Osteocyte (in vitro differentiated cells): ENCODE measurements around the gene CD8B2. TPM values are rescaled to one million over a fixed set of nuclear protein-coding genes. Genes with fewer than 3 reads are reported as not detected.

ENCODE experiments used
- DNase-seq: peaks from one replicate; pipeline ENCODE4 v3.0.0; 2021; ENCODE audit warnings: mixed read lengths; ENCODE audit not compliant: unreplicated experiment; ENCODE audit errors: extremely low spot score
- H3K27ac Mint-ChIP-seq: one replicate; pipeline ENCODE4 v1.8.0; 2021; ENCODE audit warnings: mild to moderate bottlenecking, mixed read lengths; ENCODE audit not compliant: unreplicated experiment
- H3K27me3 Mint-ChIP-seq: one replicate; pipeline ENCODE4 v1.8.0; 2021; ENCODE audit warnings: mixed read lengths; ENCODE audit not compliant: unreplicated experiment
- H3K36me3 Mint-ChIP-seq: one replicate; pipeline ENCODE4 v1.8.0; 2021; ENCODE audit warnings: mixed read lengths; ENCODE audit not compliant: unreplicated experiment
- H3K4me1 Mint-ChIP-seq: one replicate; pipeline ENCODE4 v1.8.0; 2021; ENCODE audit warnings: mixed read lengths; ENCODE audit not compliant: unreplicated experiment
- H3K4me3 Mint-ChIP-seq: one replicate; pipeline ENCODE4 v1.8.0; 2021; ENCODE audit warnings: mild to moderate bottlenecking, moderate library complexity, mixed read lengths; ENCODE audit not compliant: unreplicated experiment
- H3K9me3 Mint-ChIP-seq: one replicate; pipeline ENCODE4 v1.8.0; 2021; ENCODE audit warnings: mixed read lengths; ENCODE audit not compliant: unreplicated experiment
- CTCF ChIP-seq: fragments of 200-600 bp; sonication (generic); IDR thresholded peaks from 2 replicates; pipeline ENCODE4 v1.5.0; 2021; ENCODE audit warnings: antibody characterized with exemption, mild to moderate bottlenecking, moderate library complexity
- total RNA-seq: library from RNA; stranded (reverse); gene quantifications from 2 replicates; pipeline ENCODE4 v1.2.1, GENCODE V29; 2021

Gene CD8B2
- total RNA-seq, 1 donor from 2014 or later, result not detected

- Mint-ChIP-seq H3K27me3 (peaks cover 22% of the 10 kb centered on the region), H3K27ac (no peak overlapping the region), H3K36me3 (no peaks in the 10 kb centered on the region), H3K9me3 (no peaks in the 10 kb centered on the region), H3K4me1 (no peaks in the 10 kb centered on the region), H3K4me3 (no peak overlapping the region)
- TF ChIP-seq CTCF, result no peak
- DNase-seq, result no peak
Observed at GRCh38 chr2:106523976-106524665, 37.0 kb downstream of the CD8B2 start.

GRCh38 chr2:106530866-106531265 is 43.7 kb downstream of the CD8B2 start:
- no peaks in the 10 kb centered on the region for H3K36me3 Mint-ChIP-seq
- H3K27me3 Mint-ChIP-seq, result peaks cover 46% of the 10 kb centered on the region
- no peak overlapping the region for H3K27ac Mint-ChIP-seq
- H3K9me3 Mint-ChIP-seq, result no peaks in the 10 kb centered on the region
- H3K4me3 Mint-ChIP-seq, result no peak overlapping the region
- no peak for TF ChIP-seq CTCF
- peaks cover 6% of the 10 kb centered on the region for H3K4me1 Mint-ChIP-seq
- no peak for DNase-seq

- Mint-ChIP-seq H3K36me3 (no peaks in the 10 kb centered on the region), H3K4me3 (no peak overlapping the region), H3K9me3 (no peaks in the 10 kb centered on the region), H3K4me1 (peaks cover 6% of the 10 kb centered on the region), H3K27ac (no peak overlapping the region), H3K27me3 (peaks cover 51% of the 10 kb centered on the region)
- DNase-seq, result no peak
- no peak for TF ChIP-seq CTCF
Observed at GRCh38 chr2:106531676-106532214, 44.6 kb downstream of the CD8B2 start.

GRCh38 chr2:106532236-106532635 is 45.1 kb downstream of the CD8B2 start:
- H3K9me3 Mint-ChIP-seq, result no peaks in the 10 kb centered on the region
- peaks cover 6% of the 10 kb centered on the region for H3K4me1 Mint-ChIP-seq
- H3K4me3 Mint-ChIP-seq, result no peak overlapping the region
- no peak overlapping the region for H3K27ac Mint-ChIP-seq
- no peak for DNase-seq
- no peaks in the 10 kb centered on the region for H3K36me3 Mint-ChIP-seq
- TF ChIP-seq CTCF, result no peak
- peaks cover 55% of the 10 kb centered on the region for H3K27me3 Mint-ChIP-seq

GRCh38 chr2:106534471-106534870 is 47.3 kb downstream of the CD8B2 start:
- no peak for DNase-seq
- Mint-ChIP-seq H3K36me3 (no peaks in the 10 kb centered on the region), H3K4me3 (no peak overlapping the region), H3K27me3 (peaks cover 50% of the 10 kb centered on the region), H3K27ac (no peak overlapping the region), H3K9me3 (no peaks in the 10 kb centered on the region), H3K4me1 (peaks cover 6% of the 10 kb centered on the region)
- no peak for TF ChIP-seq CTCF
